Liver (tissue), 3 donors: ENCODE measurements around the gene LHX2.

Source experiments
- ATF3 ChIP-seq: IDR thresholded peaks from 2 replicates; pipeline ENCODE4 v1.6.1; 2016; ENCODE audit warnings: antibody characterized with exemption
- CTCF ChIP-seq: fragments of 150-350 bp; IDR thresholded peaks from 2 replicates; pipeline ENCODE4 v1.5.1; 2017; ENCODE audit warnings: improper control_type of control experiment, low read depth, low read length; ENCODE audit not compliant: missing input control
- GABPA ChIP-seq, 2 donors: IDR thresholded peaks in 1 of 2; conservative IDR thresholded peaks in 1 of 2; 2 replicates each; pipeline ENCODE4 v1.6.1; 2016; ENCODE audit warnings: antibody characterized with exemption in 2 of 2, mild to moderate bottlenecking in 1 of 2, moderate library complexity in 1 of 2
- MAX ChIP-seq: IDR thresholded peaks from 2 replicates; pipeline ENCODE4 v1.6.1; 2016; ENCODE audit warnings: antibody characterized with exemption
- RAD21 ChIP-seq, 2 donors: IDR thresholded peaks; 2 replicates each; pipeline ENCODE4 v1.6.1; 2016; ENCODE audit warnings: antibody characterized with exemption in 2 of 2, mild to moderate bottlenecking in 2 of 2
- RXRA ChIP-seq, 2 donors: IDR thresholded peaks; 2 replicates each; pipeline ENCODE4 v1.6.1; 2017 to 2018; ENCODE audit warnings: antibody characterized with exemption in 2 of 2, mild to moderate bottlenecking in 1 of 2
- SP1 ChIP-seq: IDR thresholded peaks from 2 replicates; pipeline ENCODE4 v1.6.1; 2018; ENCODE audit warnings: antibody characterized with exemption, mild to moderate bottlenecking
- TAF1 ChIP-seq: conservative IDR thresholded peaks from 2 replicates; pipeline ENCODE4 v1.6.1; 2016; ENCODE audit warnings: antibody characterized with exemption, mild to moderate bottlenecking
- TF ChIP-seq, protein P1 (sequence below): IDR thresholded peaks from 2 replicates; pipeline ENCODE4 v1.6.1; 2016; ENCODE audit warnings: antibody characterized with exemption
- TF ChIP-seq, protein P2 (sequence below): IDR thresholded peaks from 2 replicates; pipeline ENCODE4 v1.6.1; 2016; ENCODE audit warnings: antibody characterized with exemption, mild to moderate bottlenecking
- donor health status: healthy.
- donor health status: healthy.

- TF ChIP-seq, protein P1, sequence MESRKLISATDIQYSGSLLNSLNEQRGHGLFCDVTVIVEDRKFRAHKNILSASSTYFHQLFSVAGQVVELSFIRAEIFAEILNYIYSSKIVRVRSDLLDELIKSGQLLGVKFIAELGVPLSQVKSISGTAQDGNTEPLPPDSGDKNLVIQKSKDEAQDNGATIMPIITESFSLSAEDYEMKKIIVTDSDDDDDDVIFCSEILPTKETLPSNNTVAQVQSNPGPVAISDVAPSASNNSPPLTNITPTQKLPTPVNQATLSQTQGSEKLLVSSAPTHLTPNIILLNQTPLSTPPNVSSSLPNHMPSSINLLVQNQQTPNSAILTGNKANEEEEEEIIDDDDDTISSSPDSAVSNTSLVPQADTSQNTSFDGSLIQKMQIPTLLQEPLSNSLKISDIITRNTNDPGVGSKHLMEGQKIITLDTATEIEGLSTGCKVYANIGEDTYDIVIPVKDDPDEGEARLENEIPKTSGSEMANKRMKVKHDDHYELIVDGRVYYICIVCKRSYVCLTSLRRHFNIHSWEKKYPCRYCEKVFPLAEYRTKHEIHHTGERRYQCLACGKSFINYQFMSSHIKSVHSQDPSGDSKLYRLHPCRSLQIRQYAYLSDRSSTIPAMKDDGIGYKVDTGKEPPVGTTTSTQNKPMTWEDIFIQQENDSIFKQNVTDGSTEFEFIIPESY: no peak
- TF ChIP-seq, protein P2, sequence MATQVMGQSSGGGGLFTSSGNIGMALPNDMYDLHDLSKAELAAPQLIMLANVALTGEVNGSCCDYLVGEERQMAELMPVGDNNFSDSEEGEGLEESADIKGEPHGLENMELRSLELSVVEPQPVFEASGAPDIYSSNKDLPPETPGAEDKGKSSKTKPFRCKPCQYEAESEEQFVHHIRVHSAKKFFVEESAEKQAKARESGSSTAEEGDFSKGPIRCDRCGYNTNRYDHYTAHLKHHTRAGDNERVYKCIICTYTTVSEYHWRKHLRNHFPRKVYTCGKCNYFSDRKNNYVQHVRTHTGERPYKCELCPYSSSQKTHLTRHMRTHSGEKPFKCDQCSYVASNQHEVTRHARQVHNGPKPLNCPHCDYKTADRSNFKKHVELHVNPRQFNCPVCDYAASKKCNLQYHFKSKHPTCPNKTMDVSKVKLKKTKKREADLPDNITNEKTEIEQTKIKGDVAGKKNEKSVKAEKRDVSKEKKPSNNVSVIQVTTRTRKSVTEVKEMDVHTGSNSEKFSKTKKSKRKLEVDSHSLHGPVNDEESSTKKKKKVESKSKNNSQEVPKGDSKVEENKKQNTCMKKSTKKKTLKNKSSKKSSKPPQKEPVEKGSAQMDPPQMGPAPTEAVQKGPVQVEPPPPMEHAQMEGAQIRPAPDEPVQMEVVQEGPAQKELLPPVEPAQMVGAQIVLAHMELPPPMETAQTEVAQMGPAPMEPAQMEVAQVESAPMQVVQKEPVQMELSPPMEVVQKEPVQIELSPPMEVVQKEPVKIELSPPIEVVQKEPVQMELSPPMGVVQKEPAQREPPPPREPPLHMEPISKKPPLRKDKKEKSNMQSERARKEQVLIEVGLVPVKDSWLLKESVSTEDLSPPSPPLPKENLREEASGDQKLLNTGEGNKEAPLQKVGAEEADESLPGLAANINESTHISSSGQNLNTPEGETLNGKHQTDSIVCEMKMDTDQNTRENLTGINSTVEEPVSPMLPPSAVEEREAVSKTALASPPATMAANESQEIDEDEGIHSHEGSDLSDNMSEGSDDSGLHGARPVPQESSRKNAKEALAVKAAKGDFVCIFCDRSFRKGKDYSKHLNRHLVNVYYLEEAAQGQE: no peak
- TF ChIP-seq RAD21 (IDR thresholded peaks at IDR 0.05): no peak
- no peak for TF ChIP-seq CTCF
- TF ChIP-seq GABPA (IDR thresholded peaks at IDR 0.05 in 1 of 2, conservative IDR thresholded peaks at IDR 0.05 in 1 of 2): no peak
- no peak for TF ChIP-seq TAF1
- TF ChIP-seq SP1: no peak
- TF ChIP-seq RXRA (IDR thresholded peaks at IDR 0.05): no peak
- no peak for TF ChIP-seq MAX
- no peak for TF ChIP-seq ATF3
These were observed 35.7 kb upstream of the LHX2 start for GRCh38 chr9:123975871-123976270.
